ENCODE data around the gene NBAS.
"Not testable (repeated sequence)": the region's sequence is repeated elsewhere in the genome, so short reads cannot be mapped to it uniquely, and the experiment has no call there.

Gene NBAS

DNA sequence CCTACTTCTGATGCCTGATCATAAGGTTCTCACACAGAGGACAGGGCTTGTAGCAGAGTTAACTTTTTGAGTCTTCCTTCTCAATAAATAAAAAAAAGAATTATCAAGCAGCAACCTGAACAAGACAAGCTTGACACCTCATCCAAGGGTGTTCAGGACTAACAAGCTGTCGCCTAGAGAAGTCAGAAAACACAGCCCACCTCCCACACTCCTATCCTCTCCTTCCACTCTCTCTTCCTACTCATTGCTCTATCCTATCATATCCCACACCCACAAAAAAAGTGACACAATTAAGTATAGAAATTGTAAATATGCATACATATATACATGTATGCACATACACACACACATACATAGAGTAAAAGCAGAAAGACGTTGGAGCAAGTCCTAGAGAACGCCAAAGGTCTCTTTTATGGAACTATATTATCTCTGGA lies 5.4 kb downstream of the NBAS start:
- no peak overlapping the region for H3K27ac ChIP-seq (ENCODE audit: low read depth, low read length)
- no peaks in the 10 kb centered on the region for H3K9me3 ChIP-seq (ENCODE audit: low read length)
- peaks cover 10% of the 10 kb centered on the region for H3K4me1 ChIP-seq (ENCODE audit: insufficient read depth, low read length)
- H3K9ac ChIP-seq (ENCODE audit: low read length): no peak overlapping the region
- H3K27me3 ChIP-seq (ENCODE audit: control insufficient read depth in 1 of 2, insufficient read depth in 2 of 2, low read length in 2 of 2): no peaks in the 10 kb centered on the region
- peaks cover 4% of the 10 kb centered on the region for H3K36me3 ChIP-seq (ENCODE audit: insufficient read depth, low read length)
- no peak overlapping the region for H3K4me3 ChIP-seq (ENCODE audit: low read depth in 1 of 2, low read length in 2 of 2)

DNA sequence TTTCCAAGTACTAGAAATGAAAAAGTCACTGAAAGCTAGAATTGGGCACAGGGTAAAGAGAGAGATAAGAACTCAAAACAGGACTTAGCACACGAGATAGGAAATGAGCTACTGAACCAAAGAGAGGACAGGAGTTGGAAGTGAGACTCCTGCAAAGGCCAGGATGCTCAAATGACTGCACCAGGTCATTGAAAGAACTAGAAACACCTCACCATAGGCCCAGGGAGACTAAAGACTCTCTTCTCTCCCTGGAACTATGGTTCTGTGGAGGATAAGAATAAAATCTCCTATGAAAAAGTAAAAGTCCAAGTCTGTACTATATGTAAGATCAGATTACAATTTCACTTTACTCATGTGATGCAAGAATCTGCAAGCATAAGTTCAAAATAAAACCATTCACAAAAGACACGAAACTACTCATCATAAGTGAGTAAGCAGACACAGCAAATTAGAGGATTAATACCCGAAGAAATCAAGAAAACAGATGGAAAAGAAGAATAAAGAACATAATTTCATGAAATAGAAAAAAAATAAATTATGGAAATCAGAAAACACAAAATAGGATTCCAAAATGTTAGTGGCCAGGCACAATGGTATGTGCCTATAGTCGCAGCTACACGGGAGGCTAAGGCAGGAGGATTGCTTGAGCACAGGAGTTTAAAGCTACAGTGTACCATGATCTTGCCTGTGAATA lies 6.5 kb downstream of the NBAS start:
- Histone ChIP-seq H3K9ac (ENCODE audit: low read length) (no peak overlapping the region), H3K27me3 (ENCODE audit: control insufficient read depth in 1 of 2, insufficient read depth in 2 of 2, low read length in 2 of 2) (no peaks in the 10 kb centered on the region), H3K9me3 (ENCODE audit: low read length) (no peaks in the 10 kb centered on the region), H3K36me3 (ENCODE audit: insufficient read depth, low read length) (peaks cover 4% of the 10 kb centered on the region), H3K4me3 (ENCODE audit: low read depth in 1 of 2, low read length in 2 of 2) (no peak overlapping the region), H3K4me1 (ENCODE audit: insufficient read depth, low read length) (peaks cover 7% of the 10 kb centered on the region), H3K27ac (ENCODE audit: low read depth, low read length) (no peak overlapping the region)

DNA sequence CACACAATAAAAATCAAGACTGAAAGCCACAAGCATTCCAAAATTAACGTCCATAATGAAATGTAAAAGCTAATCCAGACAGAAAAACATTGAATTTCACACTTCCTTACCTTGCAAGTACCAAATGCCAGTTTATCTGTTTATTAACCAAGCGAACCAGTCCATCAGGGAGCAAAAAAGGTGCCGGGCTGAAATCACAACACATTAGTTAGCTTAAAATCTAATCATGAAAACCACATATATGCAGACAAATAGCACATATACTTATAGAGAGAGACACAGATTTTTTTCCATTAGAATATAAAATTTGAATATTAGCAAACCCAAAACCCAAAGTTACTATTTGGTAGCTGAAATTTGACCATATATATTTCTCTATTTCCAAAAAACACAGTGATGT lies 7.2 kb downstream of the NBAS start:
- H3K27ac ChIP-seq (ENCODE audit: low read depth, low read length): no peak overlapping the region
- H3K27me3 ChIP-seq (ENCODE audit: control insufficient read depth in 1 of 2, insufficient read depth in 2 of 2, low read length in 2 of 2): no peaks in the 10 kb centered on the region

DNA sequence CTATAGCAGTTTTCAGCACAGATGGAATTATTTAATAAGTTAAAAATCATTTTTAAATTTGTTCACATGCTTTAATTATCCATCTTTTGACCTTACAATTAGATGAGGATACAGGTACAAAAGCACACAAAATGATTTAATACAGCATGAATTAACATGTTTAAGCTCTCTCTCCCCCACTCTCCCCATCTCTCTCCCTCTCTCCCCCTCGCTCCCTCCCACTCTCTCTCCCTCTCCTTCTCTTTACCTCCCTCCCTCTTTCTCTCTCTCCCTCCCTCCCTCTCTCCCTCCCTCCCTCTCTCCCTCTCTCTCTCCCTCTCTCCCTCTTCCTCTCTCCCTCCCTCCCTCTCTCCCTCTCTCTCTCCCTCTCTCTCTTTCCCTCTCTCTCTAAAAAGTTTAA lies 7.6 kb downstream of the NBAS start:
- Histone ChIP-seq H3K9ac (ENCODE audit: low read length) (no peak overlapping the region), H3K27ac (ENCODE audit: low read depth, low read length) (no peak overlapping the region), H3K36me3 (ENCODE audit: insufficient read depth, low read length) (peaks cover 11% of the 10 kb centered on the region), H3K4me3 (ENCODE audit: low read depth in 1 of 2, low read length in 2 of 2) (no peak overlapping the region), H3K27me3 (ENCODE audit: control insufficient read depth in 1 of 2, insufficient read depth in 2 of 2, low read length in 2 of 2) (no peaks in the 10 kb centered on the region), H3K4me1 (ENCODE audit: insufficient read depth, low read length) (no peaks in the 10 kb centered on the region), H3K9me3 (ENCODE audit: low read length) (no peaks in the 10 kb centered on the region)

More for the DNA sequence above, 7.2 kb downstream of the NBAS start:
- Histone ChIP-seq H3K9ac (ENCODE audit: low read length) (no peak overlapping the region), H3K4me1 (ENCODE audit: insufficient read depth, low read length) (no peaks in the 10 kb centered on the region), H3K9me3 (ENCODE audit: low read length) (no peaks in the 10 kb centered on the region), H3K4me3 (ENCODE audit: low read depth in 1 of 2, low read length in 2 of 2) (no peak overlapping the region), H3K36me3 (ENCODE audit: insufficient read depth, low read length) (peaks cover 7% of the 10 kb centered on the region)

DNA sequence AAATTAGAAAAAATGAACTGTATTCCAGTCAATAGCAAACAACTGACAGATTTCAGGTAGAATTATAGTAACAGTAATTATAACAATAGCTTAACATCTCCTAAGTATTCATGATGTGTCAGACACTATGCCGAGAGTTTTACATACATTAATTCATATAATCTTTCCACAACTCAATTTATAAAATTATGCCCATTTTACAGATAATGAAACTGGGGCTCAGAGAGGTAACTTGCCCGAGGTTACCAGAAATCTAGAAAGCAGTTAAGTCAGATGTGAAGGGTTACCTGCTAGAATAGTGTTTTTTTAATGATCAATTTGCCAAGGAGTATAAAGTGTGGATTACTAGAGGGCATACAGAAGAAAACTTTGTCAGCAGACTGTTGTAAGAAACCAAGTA lies 12.2 kb downstream of the NBAS start:
- Histone ChIP-seq H3K36me3 (ENCODE audit: insufficient read depth, low read length) (peaks cover 11% of the 10 kb centered on the region), H3K27ac (ENCODE audit: low read depth, low read length) (no peak overlapping the region), H3K9ac (ENCODE audit: low read length) (no peak overlapping the region)

DNA sequence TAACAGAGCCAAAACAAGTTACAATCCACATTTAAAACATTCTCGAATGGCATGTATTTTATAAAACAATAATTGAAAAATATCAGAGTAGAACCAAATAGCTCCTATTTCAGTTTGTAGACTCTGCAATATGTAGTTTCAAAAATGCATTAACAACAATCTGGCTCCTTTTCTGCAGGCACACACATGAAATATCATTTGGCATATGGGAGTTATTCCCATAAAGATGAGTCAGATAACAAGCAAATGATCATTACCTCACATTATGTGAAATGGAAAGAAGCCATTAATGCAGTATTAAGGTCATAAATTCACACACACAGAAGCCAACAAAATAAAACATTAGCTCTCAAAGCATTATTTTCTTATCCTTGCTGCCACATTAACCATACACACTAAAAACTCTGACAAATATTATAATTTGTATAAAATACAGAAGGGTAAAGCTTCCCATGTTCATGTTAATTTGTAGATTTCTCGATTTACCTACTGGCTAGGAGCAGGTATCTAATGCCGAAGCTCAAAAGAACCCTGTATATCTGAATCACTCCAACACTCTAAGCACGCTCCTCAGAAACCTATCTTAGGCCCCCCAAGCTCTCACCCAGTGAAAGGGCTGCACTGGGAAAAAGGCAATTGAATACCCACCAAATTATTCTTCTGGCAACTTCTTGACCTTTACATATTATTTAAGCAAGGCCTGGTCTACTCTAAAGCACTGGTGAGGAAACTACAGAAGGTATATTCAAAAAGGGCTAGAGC lies 13.8 kb downstream of the NBAS start:
- Histone ChIP-seq H3K36me3 (ENCODE audit: insufficient read depth, low read length) (peaks cover 11% of the 10 kb centered on the region), H3K4me1 (ENCODE audit: insufficient read depth, low read length) (no peaks in the 10 kb centered on the region), H3K27ac (ENCODE audit: low read depth, low read length) (no peak overlapping the region), H3K4me3 (ENCODE audit: low read depth in 1 of 2, low read length in 2 of 2) (no peak overlapping the region), H3K9ac (ENCODE audit: low read length) (no peak overlapping the region), H3K9me3 (ENCODE audit: low read length) (no peaks in the 10 kb centered on the region), H3K27me3 (ENCODE audit: control insufficient read depth in 1 of 2, insufficient read depth in 2 of 2, low read length in 2 of 2) (no peaks in the 10 kb centered on the region)

More for the DNA sequence above, 12.2 kb downstream of the NBAS start:
- Histone ChIP-seq H3K27me3 (ENCODE audit: control insufficient read depth in 1 of 2, insufficient read depth in 2 of 2, low read length in 2 of 2) (no peaks in the 10 kb centered on the region), H3K9me3 (ENCODE audit: low read length) (no peaks in the 10 kb centered on the region), H3K4me3 (ENCODE audit: low read depth in 1 of 2, low read length in 2 of 2) (no peak overlapping the region), H3K4me1 (ENCODE audit: insufficient read depth, low read length) (no peaks in the 10 kb centered on the region)

DNA sequence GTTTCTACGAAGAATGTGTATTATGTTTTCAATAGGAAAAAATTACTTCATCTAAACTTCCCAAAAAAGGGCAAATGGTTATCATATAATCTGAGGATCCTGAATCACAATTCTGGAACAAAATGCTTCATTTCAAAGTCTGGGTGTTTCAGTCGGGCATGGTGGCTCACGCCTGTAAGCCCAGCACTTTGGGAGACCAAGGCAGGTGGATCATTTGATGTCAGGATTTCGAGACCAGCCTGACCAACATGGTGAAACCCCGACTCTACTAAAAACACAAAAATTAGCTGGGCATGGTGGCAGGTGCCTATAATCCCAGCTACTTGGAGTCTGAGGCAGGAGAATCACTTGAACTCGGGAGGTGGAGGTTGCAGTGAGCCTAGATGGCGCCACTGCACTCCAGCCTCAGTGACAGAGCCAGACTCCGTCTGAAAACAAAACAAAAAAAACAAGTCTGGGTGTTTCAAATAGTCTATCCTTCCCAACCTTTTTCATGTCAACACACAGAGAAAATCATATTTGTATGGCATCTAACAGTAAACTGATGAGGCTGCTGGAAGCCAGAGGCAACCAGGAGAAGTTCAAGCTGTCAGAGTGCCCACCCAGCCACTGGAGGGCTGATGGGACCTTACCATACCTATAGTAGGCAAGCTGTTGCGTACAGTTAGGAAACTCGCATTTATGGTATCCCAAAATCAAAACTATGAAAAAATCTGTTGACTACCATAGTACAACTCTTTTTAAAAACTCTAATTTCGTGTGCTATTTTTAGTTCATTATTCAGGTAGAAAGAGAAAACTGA lies 14.6 kb downstream of the NBAS start:
- Histone ChIP-seq H3K27me3 (ENCODE audit: control insufficient read depth in 1 of 2, insufficient read depth in 2 of 2, low read length in 2 of 2) (no peaks in the 10 kb centered on the region), H3K36me3 (ENCODE audit: insufficient read depth, low read length) (peaks cover 8% of the 10 kb centered on the region), H3K9ac (ENCODE audit: low read length) (no peak overlapping the region), H3K4me1 (ENCODE audit: insufficient read depth, low read length) (no peaks in the 10 kb centered on the region), H3K9me3 (ENCODE audit: low read length) (no peaks in the 10 kb centered on the region), H3K27ac (ENCODE audit: low read depth, low read length) (no peak overlapping the region), H3K4me3 (ENCODE audit: low read depth in 1 of 2, low read length in 2 of 2) (no peak overlapping the region)

DNA sequence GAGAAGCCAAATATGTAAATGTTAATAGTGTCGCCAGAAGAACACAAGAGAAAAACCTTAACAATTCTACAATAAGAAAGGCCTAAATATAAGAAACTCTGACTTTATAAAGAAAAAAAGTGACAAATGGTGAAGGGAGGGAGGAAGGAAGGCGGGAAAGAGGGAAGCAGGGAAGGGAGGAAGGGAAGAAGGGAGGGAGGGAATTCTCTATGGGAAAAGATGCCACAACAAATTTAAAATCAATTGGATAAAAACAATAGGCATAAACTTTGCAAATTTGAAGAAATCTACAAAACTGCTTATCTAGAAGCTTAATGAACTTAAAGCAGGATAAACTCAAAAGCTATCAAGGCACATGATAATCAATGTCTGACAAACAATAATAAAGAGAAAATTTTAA lies 16.9 kb downstream of the NBAS start:
- Histone ChIP-seq H3K4me1 (ENCODE audit: insufficient read depth, low read length) (no peaks in the 10 kb centered on the region), H3K9me3 (ENCODE audit: low read length) (no peaks in the 10 kb centered on the region), H3K4me3 (ENCODE audit: low read depth in 1 of 2, low read length in 2 of 2) (no peak overlapping the region), H3K9ac (ENCODE audit: low read length) (no peak overlapping the region), H3K36me3 (ENCODE audit: insufficient read depth, low read length) (peaks cover 7% of the 10 kb centered on the region), H3K27me3 (ENCODE audit: control insufficient read depth in 1 of 2, insufficient read depth in 2 of 2, low read length in 2 of 2) (no peaks in the 10 kb centered on the region), H3K27ac (ENCODE audit: low read depth, low read length) (no peak overlapping the region)

DNA sequence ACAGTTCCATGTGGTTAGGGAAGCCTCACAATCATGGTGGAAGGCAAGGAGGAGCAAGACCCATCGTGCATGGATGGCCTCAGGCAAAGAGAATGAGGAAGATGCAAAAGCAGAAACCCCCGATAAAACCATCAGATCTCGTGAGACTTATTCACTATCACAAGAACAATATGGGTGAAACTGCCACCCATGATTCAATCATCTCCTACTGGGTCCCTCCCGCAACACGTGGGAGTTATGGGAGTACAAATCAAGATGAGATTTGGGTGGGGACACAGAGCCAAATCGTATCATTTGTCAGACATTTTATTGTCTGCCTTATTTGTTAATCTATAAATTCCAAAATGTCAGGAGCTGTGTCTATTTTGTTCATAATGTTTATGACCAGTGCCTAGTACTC lies 17.6 kb downstream of the NBAS start:
- Histone ChIP-seq H3K36me3 (ENCODE audit: insufficient read depth, low read length) (peaks cover under 1% of the 10 kb centered on the region), H3K27ac (ENCODE audit: low read depth, low read length) (no peak overlapping the region), H3K9ac (ENCODE audit: low read length) (no peak overlapping the region), H3K27me3 (ENCODE audit: control insufficient read depth in 1 of 2, insufficient read depth in 2 of 2, low read length in 2 of 2) (no peaks in the 10 kb centered on the region), H3K4me1 (ENCODE audit: insufficient read depth, low read length) (no peaks in the 10 kb centered on the region), H3K9me3 (ENCODE audit: low read length) (no peaks in the 10 kb centered on the region), H3K4me3 (ENCODE audit: low read depth in 1 of 2, low read length in 2 of 2) (no peak overlapping the region)

DNA sequence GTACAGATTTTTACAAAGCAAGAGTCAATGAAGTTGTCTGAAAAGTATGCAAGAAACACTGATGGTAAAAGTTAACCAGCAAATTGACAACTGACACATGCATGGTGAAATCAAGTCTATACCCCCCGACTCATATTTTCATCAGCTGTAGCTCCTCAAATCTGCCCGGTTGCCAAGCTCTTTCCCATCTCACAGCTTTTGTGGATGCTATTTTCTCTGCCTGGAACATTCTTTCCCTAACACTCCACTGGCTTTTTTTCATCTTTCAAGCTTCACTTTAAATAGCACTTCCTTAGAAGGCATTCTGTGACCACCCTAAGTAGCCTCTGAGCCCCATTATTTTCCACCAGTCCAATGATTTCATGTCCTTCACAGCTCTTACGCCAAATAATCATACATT lies 18.1 kb downstream of the NBAS start:
- Histone ChIP-seq H3K9me3 (ENCODE audit: low read length) (no peaks in the 10 kb centered on the region), H3K4me3 (ENCODE audit: low read depth in 1 of 2, low read length in 2 of 2) (no peak overlapping the region), H3K27me3 (ENCODE audit: control insufficient read depth in 1 of 2, insufficient read depth in 2 of 2, low read length in 2 of 2) (no peaks in the 10 kb centered on the region), H3K36me3 (ENCODE audit: insufficient read depth, low read length) (no peaks in the 10 kb centered on the region), H3K9ac (ENCODE audit: low read length) (no peak overlapping the region), H3K4me1 (ENCODE audit: insufficient read depth, low read length) (no peaks in the 10 kb centered on the region), H3K27ac (ENCODE audit: low read depth, low read length) (no peak overlapping the region)

DNA sequence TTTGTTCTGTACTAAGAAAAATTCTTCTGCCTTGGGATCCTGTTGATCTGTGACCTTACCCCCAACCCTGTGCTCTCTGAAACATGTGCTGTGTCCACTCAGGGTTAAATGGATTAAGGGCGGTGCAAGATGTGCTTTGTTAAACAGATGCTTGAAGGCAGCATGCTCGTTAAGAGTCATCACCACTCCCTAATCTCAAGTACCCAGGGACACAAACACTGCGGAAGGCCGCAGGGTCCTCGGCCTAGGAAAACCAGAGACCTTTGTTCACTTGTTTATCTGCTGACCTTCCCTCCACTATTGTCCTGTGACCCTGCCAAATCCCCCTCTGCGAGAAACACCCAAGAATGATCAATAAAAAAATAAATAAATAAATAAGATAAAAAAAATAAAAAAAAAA lies 18.9 kb downstream of the NBAS start:
- H3K36me3 ChIP-seq (ENCODE audit: insufficient read depth, low read length); H3K27ac ChIP-seq (ENCODE audit: low read depth, low read length); H3K4me1 ChIP-seq (ENCODE audit: insufficient read depth, low read length); H3K9me3 ChIP-seq (ENCODE audit: low read length); H3K27me3 ChIP-seq (ENCODE audit: control insufficient read depth in 1 of 2, insufficient read depth in 2 of 2, low read length in 2 of 2); H3K9ac ChIP-seq (ENCODE audit: low read length); H3K4me3 ChIP-seq (ENCODE audit: low read depth in 1 of 2, low read length in 2 of 2): not testable (repeated sequence)
